GM20000 (cell line): ENCODE measurements around the gene VPS45.

Source experiments
- DNase-seq: peaks from one replicate; pipeline ENCODE4 v3.0.0; 2012; ENCODE audit warnings: low spot score
- TF ChIP-seq, protein P1 (sequence below): IDR thresholded peaks from 2 replicates; pipeline ENCODE4 v1.5.1; 2012; ENCODE audit warnings: mild to moderate bottlenecking, control low read depth; ENCODE audit errors: extremely low read depth, missing control alignments

The VPS45 gene, protein sequence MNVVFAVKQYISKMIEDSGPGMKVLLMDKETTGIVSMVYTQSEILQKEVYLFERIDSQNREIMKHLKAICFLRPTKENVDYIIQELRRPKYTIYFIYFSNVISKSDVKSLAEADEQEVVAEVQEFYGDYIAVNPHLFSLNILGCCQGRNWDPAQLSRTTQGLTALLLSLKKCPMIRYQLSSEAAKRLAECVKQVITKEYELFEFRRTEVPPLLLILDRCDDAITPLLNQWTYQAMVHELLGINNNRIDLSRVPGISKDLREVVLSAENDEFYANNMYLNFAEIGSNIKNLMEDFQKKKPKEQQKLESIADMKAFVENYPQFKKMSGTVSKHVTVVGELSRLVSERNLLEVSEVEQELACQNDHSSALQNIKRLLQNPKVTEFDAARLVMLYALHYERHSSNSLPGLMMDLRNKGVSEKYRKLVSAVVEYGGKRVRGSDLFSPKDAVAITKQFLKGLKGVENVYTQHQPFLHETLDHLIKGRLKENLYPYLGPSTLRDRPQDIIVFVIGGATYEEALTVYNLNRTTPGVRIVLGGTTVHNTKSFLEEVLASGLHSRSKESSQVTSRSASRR

DNA sequence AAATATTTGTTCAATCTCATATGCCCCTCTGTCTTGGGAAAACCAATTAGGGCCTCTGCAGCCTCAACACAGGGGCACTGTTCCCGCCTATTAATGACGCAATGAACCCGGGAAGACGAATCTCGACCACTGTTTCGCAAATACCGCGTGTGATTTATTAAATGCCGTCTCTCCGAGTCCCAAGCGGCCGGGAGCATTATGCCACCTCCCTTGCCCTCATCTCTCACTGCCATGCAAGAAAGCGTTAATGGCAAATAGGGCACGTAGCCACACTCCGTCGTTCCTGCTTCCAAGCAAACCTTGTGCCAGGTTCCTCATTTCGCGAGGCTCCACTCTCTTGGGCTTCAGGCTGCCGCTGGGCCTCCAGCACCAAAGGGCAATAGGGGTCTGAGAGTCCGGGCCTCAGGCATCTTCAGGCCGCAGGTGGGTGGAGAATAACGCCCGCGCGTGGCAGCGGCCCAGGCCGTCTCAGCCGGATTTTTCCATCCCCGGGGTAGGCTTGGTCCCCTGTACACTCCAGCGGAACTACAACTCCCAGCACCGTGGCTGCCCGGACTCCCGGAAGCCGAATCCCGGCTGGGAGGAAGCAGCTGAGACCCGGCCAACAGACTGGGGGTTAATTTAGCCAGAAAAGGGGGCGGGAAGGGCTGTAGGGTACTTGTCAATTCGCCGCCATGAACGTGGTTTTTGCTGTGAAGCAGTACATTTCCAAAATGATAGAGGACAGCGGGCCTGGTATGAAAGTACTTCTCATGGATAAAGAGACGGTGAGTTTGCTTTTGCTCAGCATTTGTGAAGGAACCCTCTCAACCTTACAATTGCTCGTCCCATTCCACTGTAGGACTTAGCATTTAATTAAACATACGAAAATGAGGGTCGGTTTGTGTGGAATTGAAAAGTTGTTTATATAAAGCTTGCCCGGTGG, at the start of gene VPS45:
TSS of gene VPS45 (plus strand) at position 593 of the 925 bp plus-strand sequence. CDS start at position 675, 82 bp downstream.
- TF ChIP-seq, protein P1, sequence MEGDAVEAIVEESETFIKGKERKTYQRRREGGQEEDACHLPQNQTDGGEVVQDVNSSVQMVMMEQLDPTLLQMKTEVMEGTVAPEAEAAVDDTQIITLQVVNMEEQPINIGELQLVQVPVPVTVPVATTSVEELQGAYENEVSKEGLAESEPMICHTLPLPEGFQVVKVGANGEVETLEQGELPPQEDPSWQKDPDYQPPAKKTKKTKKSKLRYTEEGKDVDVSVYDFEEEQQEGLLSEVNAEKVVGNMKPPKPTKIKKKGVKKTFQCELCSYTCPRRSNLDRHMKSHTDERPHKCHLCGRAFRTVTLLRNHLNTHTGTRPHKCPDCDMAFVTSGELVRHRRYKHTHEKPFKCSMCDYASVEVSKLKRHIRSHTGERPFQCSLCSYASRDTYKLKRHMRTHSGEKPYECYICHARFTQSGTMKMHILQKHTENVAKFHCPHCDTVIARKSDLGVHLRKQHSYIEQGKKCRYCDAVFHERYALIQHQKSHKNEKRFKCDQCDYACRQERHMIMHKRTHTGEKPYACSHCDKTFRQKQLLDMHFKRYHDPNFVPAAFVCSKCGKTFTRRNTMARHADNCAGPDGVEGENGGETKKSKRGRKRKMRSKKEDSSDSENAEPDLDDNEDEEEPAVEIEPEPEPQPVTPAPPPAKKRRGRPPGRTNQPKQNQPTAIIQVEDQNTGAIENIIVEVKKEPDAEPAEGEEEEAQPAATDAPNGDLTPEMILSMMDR: peak; percentile 14
- peak; percentile 81 for DNase-seq

DNA sequence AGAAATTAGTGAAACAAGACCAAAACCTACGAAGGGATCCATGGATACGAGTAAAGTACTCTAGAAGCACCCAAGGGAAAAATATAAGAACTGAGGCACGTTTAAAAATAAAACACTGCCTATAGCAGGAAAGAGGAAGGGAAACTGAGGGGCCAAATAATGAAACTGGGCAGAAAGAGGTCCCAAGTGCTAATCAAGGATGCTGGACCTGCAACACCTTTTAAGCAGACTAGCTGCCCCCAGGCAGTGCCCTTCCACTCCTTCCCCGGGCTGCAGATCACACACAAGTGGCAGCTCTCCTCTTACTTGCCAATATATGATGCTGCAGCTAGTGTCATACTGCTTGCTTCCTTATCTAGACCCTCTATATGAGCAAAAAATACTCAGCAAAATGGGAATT, 49.4 kb upstream of the VPS45 start:
- TF ChIP-seq, protein P1: no peak

DNA sequence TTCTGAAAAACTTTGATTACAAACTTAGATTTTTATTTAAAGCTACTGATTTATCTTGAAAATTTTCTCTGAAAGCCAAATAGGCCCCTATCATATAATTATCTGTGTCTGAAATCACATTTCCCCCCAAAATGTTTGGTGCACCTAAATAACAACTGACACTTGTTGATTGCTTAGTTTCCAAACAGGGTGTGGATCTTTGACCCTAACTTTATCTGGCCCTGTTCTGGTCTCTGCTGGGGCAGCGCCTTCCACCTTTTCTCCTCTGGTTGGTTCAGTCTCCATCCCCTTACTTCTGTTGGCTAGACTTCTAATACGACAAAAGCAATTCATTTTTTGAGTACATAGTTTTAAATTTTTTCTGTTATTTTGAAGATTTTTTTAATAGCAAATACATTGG, 46.9 kb upstream of the VPS45 start:
- TF ChIP-seq, protein P1: no peak

More for the DNA sequence above, 49.4 kb upstream of the VPS45 start:
- DNase-seq: no peak

DNA sequence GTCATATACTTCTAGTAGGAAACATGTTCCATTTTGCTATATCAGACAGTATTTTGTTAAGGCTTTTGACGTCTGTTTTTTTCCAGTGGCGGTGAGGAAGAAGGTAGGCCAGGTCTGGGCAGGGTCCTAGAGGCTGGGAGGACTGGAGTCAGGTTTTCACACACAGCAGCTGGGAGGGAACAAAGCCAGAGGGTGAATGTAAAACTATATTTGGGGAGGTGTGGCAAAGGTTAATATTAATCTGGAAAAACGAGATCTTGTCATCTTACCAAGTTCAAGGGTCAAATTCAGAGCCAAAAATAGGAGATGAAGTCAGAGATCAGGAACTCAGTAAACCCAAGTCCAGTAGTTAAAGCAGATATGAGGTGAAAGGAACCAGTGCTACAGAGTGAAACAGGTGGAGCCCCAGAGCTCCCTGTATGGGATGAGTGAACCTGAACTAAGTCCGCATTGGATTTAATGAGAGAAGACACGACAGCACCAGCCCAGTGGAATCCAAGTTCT, 46.3 kb upstream of the VPS45 start:
- TF ChIP-seq, protein P1: no peak
- no peak for DNase-seq

More for the DNA sequence above, 46.9 kb upstream of the VPS45 start:
- DNase-seq: no peak

DNA sequence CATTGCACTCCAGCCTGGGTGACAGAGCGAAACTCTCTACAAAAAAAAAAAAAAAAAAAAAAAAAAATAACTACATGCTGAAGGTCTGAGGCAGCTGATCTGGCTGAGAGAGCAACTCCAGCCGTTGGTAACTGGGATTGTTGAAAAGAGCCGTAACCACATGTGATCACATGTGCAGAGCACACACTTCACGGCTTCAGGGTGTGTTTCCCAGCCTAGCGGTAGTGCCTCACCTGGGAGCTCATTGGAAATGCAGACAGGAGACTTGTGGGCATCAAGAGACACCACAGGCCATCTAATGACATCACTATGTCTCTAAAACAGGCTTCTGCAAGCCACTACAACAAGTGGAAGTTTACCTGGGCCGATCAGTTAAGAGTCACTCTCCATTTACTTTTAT, 45.2 kb upstream of the VPS45 start:
- no peak for DNase-seq
- TF ChIP-seq, protein P1: no peak

DNA sequence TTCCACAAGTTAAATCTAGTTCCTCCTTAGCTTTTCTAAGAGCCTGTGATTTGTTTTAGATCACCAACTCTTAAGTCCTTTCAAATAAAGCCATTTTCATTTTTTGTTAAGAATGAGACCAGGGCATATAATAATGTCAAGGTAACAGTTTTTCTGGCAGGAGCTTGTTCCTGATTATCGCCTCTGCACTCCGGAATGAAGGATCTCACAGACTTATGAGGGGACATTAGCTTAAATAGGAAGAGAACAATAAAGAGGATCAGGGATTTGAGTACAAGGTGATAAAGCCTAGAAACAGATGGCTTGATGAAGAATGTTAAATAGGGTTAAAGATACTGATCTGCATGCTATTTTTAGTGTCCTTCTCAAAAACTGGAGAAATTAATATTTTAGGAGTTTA, 43.4 kb upstream of the VPS45 start:
- DNase-seq: no peak
- TF ChIP-seq, protein P1: no peak

DNA sequence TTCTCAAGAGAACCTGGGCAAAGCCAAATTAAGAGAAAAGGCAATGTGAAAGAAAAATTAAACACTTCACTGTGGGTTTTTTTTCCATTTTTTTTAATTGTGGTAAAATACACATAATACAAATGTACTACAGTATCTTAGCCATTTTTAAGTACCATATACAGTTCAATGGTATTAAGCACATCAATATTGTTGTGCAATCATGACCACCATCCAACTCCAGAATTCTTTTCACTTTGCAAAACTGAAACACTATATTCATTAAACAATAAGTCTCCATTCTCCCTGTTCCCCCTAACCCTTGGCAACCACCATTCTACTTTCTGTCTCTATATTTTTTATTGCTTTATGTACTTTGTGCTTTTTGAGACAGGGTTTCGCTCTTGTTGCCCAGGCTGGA, 39.3 kb upstream of the VPS45 start:
- TF ChIP-seq, protein P1: no peak
- no peak for DNase-seq
